GM15510 (cell line): ENCODE data around the gene GTF2H4.

Experiments used
- POLR2A ChIP-seq: IDR thresholded peaks from 3 replicates; pipeline ENCODE4 v1.6.1; 2011; ENCODE audit warnings: borderline replicate concordance; ENCODE audit not compliant: insufficient read length; ENCODE audit errors: extremely low read depth

The GTF2H4 gene

DNA sequence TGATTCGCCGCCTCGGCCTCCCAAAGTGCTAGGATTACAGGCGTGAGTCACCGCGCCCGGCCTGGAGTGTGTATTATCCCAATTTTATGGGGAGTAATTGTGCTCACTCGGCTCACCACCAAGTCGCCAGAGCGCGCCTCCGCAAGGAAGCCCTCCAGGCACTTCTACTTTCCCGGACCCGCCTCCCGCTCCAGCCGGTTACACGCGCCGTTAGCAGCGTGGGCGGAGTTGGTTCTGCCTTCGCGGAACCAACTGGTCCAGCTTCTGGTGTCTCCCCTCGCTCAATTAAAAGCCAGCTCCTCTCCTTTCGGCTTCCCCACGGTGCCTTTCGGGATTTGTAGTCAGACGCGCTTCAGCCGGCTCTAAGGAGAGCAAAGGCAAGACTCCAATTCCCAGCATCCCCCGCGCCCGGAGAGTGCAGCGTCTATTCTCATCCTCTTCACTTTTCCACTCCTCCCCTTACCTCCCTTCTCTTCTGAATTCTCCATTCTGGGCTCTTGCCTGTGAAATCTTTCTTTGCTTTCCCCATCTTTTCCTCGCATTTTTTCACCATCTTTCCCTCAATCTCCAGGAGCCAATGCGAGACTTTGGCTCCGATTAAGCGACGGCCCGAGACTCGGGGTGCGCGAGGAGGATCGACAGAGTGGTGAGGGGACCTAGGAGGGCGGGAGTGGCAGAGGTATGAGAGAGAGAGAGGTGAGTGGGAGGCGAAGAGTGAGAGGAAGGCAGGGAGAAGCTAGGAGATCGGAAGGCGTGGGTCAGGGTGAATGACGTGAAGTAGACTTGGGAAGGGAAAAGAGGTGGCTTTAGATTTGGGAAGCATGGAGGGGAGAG lies at the start of gene GTF2H4:
TSS of gene GTF2H4 (plus strand) at position 450 of the 834 bp plus-strand sequence.
- TF ChIP-seq POLR2A: peak; percentile 60

DNA sequence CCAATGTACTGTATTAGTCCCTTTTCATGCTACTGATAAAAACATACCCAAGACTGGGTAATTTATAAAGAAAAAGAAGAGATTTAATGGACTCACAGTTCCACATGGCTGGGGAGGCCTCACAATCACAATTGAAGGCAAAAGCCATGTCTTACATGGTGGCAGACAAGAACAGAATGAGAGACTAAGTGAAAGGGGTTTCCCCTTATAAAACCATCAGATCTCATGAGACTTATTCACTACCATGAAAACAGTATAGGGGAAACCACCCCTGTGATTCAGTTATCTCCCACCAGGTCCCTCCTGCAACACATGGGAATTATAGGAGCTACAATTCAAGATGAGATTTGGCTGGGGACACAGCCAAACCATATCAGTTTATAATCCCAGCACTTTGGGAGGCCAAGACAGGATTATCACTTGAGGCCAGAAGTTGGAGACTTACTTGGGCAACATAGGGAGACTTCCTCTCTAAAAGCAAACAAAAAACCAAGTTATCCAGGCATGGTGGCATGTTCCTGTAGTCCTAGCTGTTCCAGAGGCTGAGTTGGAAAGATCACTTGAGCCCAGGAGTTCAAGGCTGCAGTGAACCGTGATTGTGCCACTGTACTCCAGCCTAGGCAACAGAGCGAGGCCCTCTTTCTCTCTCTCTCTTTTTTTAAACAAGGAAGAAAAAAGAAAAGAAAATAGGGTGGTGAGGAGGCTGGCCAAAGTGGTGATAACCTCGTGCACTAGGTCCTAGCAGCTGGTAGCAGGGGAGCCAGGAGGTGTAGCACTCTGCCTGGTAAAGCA lies 46.6 kb upstream of the GTF2H4 start:
- no peak for TF ChIP-seq POLR2A

DNA sequence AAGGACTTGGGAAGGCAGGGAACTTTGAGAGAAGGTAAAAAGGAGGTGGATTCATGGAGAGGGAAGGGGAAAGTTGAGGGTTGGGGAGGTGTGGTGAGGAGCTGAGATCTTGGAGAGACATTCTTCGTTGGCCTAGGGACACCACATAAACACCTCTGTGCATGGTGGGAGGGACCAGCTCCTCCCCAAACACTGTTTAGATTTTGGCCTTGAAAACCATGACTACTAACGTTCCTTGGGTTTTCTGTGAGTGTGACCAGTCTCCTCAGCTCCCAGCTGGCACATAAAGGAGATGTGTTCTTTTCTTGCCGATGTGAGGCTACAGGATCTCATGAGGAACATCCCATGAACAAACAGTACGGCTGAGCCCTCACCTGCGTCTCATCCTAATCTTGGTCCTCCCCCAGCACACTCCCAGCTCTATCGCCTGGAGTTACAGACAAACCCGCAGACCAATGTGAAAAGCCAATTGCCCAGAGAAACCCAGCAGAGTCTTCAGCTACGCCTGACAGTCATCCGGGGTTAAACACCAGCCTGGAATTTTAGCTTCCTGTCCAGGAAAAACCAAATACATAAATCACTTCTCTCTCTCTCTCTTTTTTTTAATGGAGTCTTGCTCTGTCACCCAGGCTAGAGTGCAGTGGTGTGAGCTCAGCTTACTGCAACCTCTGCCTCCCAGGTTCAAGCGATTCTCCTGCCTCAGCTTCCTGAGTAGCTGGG lies 45.7 kb upstream of the GTF2H4 start:
- no peak for TF ChIP-seq POLR2A

DNA sequence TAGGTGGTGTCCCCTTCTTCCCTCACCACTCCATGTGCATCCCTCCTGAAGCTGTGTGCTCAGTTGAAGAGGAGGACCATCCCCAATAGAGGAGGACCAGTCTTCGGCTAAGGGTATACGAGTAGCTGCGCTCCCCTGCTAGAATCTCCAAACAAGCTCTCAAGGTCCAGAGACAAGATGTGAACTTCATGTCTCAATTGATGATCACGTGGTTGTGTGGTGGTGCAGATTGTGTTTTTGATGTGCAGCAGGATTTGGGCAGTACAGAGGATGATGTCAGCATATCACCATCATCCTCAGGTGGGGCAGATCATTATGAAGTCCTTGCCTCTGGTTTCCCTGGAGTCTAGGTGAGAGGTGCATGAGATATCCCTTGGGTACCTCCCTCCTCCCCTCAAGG lies 43.7 kb upstream of the GTF2H4 start:
- no peak for TF ChIP-seq POLR2A

DNA sequence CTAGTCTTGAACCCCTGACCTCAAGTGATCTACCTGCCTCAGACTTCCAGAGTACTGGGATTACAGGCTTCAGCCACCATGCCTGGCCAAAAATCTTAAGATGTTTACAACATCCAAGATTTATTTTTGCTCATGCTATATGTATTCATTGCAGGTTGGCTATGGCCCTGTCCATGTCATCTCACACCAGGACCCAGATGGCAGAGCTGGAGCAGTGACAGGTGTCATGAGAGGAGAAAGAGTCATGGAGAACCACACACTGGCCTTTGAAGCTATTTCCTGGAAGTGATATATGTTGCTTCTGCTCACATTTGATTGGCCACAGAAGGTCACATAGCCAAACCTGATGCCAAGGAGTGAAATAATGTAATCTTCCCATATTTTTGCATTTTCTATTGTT lies 37.5 kb upstream of the GTF2H4 start:
- TF ChIP-seq POLR2A: no peak

DNA sequence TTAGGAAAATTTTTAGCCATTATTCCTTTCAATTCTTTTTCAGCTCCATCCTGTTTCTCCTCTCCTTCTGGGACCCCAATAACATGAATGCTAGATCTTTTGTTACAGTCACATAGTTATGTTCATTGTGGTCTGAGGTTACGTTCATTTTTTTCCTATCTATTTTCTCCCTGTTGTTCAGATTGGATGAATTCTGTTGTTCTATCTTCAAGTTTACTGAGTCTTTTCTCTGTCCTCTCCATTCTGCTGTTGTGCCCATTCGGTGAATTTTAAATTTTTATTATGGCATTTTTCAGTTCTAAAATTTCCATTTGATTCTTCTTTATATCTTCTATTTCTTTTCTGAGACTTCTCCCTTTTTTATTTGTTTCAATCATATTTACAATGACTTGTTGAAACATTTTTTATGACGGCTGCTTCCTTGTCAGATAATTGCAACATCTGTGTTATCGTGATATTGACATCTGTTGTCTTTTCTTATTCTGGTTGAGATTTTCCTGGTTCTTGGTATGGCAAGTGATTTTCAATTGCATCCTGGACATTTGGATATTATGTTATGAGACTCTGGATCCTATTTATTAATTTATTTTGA lies 36.3 kb upstream of the GTF2H4 start:
- TF ChIP-seq POLR2A: no peak

DNA sequence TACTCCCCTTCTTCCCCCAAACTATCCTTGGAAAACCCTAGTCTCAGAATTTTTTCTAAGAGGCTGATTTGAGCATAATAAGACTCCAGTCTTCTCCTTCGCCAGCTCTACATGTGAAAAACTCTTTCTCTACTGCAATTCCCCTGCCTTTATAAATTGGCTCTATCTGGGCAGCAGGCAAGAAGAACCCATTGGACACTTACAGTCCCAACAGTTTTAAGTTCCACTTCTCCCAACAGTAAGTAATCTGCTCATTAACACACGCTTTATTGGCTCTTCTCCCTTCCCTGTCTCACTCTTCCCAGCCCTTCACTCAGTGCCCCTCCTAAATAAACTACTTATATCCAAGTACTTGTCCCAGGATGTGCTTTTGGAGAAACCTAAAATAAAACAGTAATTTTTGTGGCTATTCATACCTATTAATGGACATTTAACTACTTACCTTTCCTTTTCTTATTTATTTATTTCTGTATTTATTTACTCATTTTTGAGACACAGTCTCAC lies 34.8 kb upstream of the GTF2H4 start:
- no peak for TF ChIP-seq POLR2A

DNA sequence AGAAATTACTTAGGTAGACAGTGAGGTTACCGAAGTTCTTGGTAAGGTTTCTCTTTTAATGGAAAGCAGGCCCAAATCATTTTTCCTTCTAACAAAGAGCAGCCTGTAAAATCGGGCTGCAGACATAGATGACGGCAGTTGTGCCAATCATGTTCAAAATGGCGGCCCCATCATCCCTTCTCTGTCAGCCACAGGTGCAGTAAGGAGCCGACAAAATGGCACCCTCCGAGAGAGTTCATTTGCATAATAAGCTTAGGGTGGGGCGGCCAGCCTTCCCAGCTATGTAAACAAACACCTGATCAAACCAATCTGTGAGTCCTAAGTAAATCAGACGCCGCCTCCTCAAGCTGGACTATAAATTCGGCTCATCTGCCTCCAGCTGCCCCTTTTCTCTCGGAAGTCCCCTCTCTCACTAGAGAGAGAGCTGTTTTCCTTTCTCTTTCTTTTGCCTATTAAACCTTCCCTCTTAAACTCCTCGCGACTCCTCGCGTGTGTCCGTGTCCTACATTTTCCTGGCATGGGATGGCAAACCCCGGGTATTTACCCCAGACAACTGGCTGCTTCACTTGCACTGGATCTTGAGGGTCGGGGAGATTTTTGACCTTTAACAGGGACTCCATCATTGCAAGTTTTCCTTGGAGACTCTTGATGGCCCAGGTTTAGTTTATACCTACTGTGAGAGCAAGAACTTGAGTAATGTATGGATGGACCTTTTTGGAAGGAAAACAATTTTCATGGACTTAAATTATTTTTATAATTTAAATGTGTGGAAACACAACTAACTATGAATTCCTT lies 32.6 kb upstream of the GTF2H4 start:
- TF ChIP-seq POLR2A: no peak

DNA sequence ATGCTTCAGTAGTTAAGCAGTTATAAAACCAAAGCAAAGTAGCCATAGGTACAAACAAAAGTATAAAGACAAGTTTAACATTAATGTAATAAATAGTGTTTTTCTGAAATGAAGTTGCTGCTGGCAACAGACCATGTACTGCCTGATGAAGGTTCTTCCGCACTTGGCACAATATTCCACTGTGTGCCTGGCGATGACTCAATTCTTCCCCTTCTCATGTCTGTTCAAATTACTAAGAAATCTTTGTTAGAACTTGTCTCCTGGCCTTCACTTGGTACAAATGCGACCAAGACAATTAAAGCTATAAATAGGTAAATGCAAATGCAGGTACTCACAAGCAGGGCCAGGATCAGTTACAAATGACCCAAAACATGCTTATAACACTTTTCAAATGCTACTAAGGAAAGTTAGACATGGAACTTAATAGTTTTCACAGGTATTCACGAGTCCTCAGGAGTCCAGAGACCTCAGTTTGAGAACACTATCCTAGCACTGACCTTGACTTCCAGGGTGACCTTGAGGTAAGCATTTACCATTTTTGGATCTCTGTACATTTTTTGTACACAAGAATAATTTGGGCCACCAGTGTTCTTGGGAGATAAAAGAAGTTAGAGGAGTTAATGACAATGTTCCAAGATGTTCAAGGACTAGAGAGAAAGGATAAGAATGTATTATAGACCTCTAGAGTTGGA lies 31.8 kb upstream of the GTF2H4 start:
- TF ChIP-seq POLR2A: no peak

DNA sequence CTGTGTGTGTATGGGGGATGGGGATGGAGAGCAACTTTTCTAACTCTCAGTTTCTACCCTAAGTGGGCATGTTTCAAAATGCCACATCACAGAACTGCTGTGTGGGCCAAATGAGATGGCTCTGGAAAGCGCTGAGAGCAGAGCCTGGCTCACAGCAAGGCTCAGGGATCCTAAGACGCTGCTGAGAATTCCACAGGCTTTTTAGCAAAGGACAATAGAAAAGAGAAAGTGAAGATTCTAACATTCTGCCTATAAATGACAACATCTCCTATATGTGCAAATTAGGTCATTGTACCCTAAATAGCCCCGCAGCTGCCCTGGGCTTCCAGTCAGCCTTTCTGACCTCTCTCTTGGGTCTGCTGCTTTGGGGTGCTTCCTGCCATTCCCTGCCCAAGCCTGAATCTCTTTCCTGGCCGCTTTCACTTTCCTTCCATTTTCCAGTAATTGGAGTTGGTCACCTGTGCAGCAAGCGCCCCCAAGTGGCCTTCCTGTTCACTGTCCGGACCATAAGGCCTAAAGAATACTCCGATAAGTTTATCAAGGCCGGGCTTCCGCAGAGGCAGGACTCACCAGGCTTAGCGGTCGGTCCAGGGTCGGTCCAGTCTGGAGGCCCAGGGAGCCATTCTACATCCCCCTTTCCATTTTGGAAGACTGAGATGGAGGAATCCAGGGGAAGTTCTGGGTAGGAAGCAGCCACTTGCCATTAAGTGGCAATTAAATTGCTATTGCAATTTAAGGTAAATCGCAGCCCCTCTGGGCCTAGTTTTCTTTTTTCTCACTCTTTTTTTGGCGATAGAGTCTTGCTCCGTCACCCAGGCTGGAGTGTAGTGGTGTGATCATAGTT lies 30.4 kb upstream of the GTF2H4 start:
- no peak for TF ChIP-seq POLR2A

DNA sequence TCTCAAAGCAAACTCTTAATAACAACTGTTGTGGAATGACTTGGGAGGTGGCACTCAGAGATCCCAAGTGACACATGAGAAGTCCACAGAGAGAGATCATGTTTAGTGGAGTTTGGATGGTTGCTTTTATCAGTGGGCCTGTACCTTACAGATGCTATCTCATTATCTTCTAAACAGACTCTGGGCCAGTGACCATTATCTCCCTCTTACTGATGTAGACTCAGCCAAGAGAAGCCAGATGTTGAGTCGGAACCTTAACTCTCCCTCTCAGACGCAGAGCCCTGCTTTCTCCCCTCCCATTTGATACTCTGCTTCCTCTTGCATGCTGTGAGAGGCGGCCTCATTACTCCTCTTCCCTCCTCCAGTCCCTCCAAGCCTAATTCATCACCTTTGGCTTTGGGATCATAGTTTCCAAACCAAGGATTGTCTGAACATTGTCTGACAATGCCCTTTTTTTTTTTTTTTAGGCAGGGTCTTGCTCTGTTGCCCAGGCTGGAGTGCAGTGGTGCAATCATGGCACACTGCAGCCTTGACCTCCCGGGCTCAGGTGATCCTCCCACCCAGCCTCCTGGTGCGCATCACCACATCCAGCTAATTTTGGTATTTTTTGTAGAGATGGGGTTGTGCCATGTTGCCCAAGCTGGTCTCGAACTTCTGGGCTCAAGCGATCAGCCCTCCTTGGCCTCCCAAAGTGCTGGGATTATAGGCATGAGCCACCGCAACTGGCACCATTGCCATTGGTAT lies 28.2 kb upstream of the GTF2H4 start:
- no peak for TF ChIP-seq POLR2A

DNA sequence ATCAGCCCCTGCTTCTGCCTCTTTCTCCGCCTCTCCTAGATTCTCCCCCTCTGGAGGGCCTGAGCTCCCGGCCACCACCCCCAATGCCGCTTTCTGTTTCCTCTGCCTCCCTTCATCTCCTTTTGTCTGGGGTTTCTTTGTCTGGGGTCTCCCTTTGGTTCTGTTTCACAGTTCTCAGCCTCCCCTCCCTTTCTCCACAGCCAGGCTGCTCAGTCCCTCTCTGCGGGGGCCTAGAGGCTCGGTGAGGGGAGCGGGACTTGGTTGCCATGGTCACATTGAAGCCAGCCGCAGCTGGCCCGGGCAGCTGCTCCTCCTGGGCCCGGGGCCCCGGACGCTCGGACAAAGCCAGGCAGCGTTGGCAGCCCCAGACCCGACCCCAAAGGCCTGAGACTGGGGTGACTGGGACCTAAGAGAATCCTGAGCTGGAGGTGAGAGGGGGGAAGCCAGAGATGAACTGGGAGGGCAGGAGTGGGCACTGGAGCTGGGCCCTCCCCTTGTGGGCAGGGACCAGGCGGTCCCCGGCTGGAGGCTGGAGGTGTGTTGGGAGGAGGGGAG lies 27.2 kb upstream of the GTF2H4 start:
- no peak for TF ChIP-seq POLR2A
